ENCODE data around the gene THBS2. TPM values are rescaled to one million over a fixed set of nuclear protein-coding genes. Genes with fewer than 3 reads are reported as not detected.

The THBS2 gene
- total RNA-seq, 6 experiments from 2014 or later = 2.7 to 28.7 (median 7.8) TPM

GRCh38 chr6:169240591-169241390 is 12.9 kb downstream of the THBS2 start:
- Histone ChIP-seq H3K9me3 (no peaks in the 10 kb centered on the region), H3K27ac (no peak overlapping the region), H3K36me3 (no peaks in the 10 kb centered on the region), H3K4me1 (no peaks in the 10 kb centered on the region), H3K27me3 (no peaks in the 10 kb centered on the region), H3K4me3 (no peak overlapping the region)
- intact Hi-C loops (cut with DNase I) = no loop called here
- no peak for TF ChIP-seq POLR2A (IDR thresholded peaks at IDR 0.05)
- no peak for TF ChIP-seq CTCF (IDR thresholded peaks at IDR 0.05)
- DNase-seq (no peak), ATAC-seq (no peak)
- WGBS (ENCODE audit: insufficient coverage, low coverage, low lambda C conversion rate, missing lambda C conversion rate) = 100% methylated on average over 2 of the region's 28 CpGs

- TF ChIP-seq CTCF (IDR thresholded peaks at IDR 0.05) (no peak), POLR2A (IDR thresholded peaks at IDR 0.05) (no peak)
- no peak for DNase-seq
- Histone ChIP-seq H3K27me3 (no peaks in the 10 kb centered on the region), H3K27ac (no peak overlapping the region), H3K36me3 (no peaks in the 10 kb centered on the region), H3K4me1 (no peaks in the 10 kb centered on the region), H3K9me3 (no peaks in the 10 kb centered on the region), H3K4me3 (no peak overlapping the region)
- no peak for ATAC-seq
- intact Hi-C loops (cut with DNase I) = no loop called here
- 55% methylated on average over 11 of the region's 11 CpGs for WGBS (ENCODE audit: insufficient coverage, low coverage, low lambda C conversion rate, missing lambda C conversion rate)
Measured at GRCh38 chr6:169240125-169240524, 13.5 kb downstream of the THBS2 start.

- 63% methylated on average over 7 of the region's 7 CpGs for WGBS (ENCODE audit: insufficient coverage, low coverage, low lambda C conversion rate, missing lambda C conversion rate)
- H3K36me3 ChIP-seq = no peaks in the 10 kb centered on the region
Measured at GRCh38 chr6:169239181-169239580, 14.5 kb downstream of the THBS2 start.

GRCh38 chr6:169238766-169239165 is 14.9 kb downstream of the THBS2 start:
- H3K4me1 ChIP-seq = no peaks in the 10 kb centered on the region
- no peaks in the 10 kb centered on the region for H3K9me3 ChIP-seq
- intact Hi-C loops (cut with DNase I) = no loop called here
- TF ChIP-seq CTCF (IDR thresholded peaks at IDR 0.05) (no peak), POLR2A (IDR thresholded peaks at IDR 0.05) (no peak)
- no peak for ATAC-seq
- H3K27me3 ChIP-seq = no peaks in the 10 kb centered on the region
- no peak overlapping the region for H3K27ac ChIP-seq
- H3K4me3 ChIP-seq = no peak overlapping the region
- DNase-seq = no peak
- H3K36me3 ChIP-seq = no peaks in the 10 kb centered on the region
- 75% methylated on average over 6 of the region's 8 CpGs for WGBS (ENCODE audit: insufficient coverage, low coverage, low lambda C conversion rate, missing lambda C conversion rate)

More at GRCh38 chr6:169239181-169239580, 14.5 kb downstream of the THBS2 start:
- TF ChIP-seq CTCF (IDR thresholded peaks at IDR 0.05) = no peak
- TF ChIP-seq POLR2A (IDR thresholded peaks at IDR 0.05) = no peak
- Histone ChIP-seq H3K9me3 (no peaks in the 10 kb centered on the region), H3K4me1 (no peaks in the 10 kb centered on the region), H3K4me3 (no peak overlapping the region), H3K27me3 (no peaks in the 10 kb centered on the region), H3K27ac (no peak overlapping the region)
- ATAC-seq (no peak), DNase-seq (no peak)
- intact Hi-C loops (cut with DNase I) = no loop called here
